ENCODE measurements around the gene VAMP1. TPM values are rescaled to one million over a fixed set of nuclear protein-coding genes. Genes with fewer than 3 reads are reported as not detected.
"Not testable (repeated sequence)": the region's sequence is repeated elsewhere in the genome, so short reads cannot be mapped to it uniquely, and the experiment has no call there.

The VAMP1 gene
- total RNA-seq, 2 donors from 2014 or later = 19.9 to 81.8 TPM

DNA sequence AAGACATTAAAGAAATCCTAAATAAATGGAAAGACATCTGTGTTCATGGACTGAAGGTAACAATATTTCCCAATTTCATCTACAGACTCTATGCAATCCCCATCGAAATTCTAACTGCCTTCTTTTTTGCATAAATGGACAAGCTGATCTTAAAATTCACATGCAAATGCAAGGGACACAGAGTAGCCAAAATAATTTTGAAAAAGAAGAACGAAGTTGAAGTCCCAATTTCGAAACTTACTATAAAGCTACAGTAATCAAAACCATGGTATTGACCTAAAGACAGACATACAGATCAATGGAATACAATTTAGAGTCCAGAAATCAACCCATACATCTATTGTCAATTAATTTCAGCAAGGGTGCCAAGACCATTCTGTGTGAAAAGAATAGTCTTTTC is 42.2 kb downstream of the VAMP1 start:
- H3K4me1 Mint-ChIP-seq = peaks cover 34% of the 10 kb centered on the region
- H3K36me3 Mint-ChIP-seq (ENCODE audit: low read depth) = peaks cover 8% of the 10 kb centered on the region
- peak overlapping the region; percentile 99 for H3K27ac Mint-ChIP-seq
- no peaks in the 10 kb centered on the region for H3K27me3 Mint-ChIP-seq
- ATAC-seq (replicated peaks) = no peak
- H3K4me3 Mint-ChIP-seq = peak overlapping the region; percentile 85
- no peaks in the 10 kb centered on the region for H3K9me3 Mint-ChIP-seq

GRCh38 chr12:6427796-6428195 is 42.7 kb downstream of the VAMP1 start:
- peak overlapping the region; percentile 85 for H3K4me3 Mint-ChIP-seq
- not testable (repeated sequence) for H3K36me3 Mint-ChIP-seq (ENCODE audit: low read depth); H3K9me3 Mint-ChIP-seq; ATAC-seq (replicated peaks); H3K27me3 Mint-ChIP-seq
- H3K4me1 Mint-ChIP-seq = peaks cover 36% of the 10 kb centered on the region
- H3K27ac Mint-ChIP-seq = peak overlapping the region; percentile 99

DNA sequence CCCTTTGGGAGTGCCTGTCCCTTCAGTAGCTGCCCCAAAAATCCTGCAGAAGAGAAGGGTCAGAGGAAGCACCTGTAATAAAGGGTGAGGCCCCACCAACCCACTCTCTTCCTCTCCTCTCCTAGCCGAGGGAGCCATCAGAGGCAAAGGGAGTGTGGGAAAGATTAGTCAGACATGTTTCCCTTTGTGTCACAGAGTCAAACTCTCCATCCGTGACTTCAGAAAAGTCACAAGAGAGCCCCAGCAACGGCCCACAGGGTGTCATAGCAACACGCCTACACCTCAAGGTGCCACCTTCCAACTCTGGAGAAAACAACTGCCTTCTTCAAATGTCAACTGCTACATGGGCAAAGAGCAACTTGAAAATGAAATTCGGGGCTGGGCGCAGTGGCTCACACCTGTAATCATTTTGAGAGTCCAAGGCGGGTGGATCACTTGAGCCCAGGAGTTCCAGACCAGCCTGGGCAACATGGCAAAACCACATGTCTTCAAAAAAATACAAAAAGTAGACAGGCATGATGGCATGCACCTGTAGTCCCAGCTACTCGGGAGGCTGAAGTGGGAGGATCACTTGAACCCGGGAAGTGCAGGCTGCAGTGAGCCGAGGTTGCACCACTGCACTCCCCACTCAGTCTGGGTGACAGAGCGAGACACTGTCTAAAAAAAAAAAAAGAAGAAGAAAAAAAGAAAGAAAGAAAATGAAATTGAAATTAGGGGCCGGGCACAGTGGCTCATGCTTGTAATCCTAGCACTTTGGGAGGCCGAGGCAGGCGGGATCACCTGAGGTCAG is 43.4 kb downstream of the VAMP1 start:
- Mint-ChIP-seq H3K36me3 (ENCODE audit: low read depth) (peaks cover 8% of the 10 kb centered on the region), H3K27ac (peak overlapping the region; percentile 99), H3K4me3 (peak overlapping the region; percentile 85), H3K9me3 (no peaks in the 10 kb centered on the region), H3K27me3 (no peaks in the 10 kb centered on the region), H3K4me1 (peaks cover 36% of the 10 kb centered on the region)
- ATAC-seq (replicated peaks) = peak; percentile 86

GRCh38 chr12:6425590-6426531 is 44.6 kb downstream of the VAMP1 start:
- Mint-ChIP-seq H3K4me3 (peak overlapping the region; percentile 85), H3K4me1 (peaks cover 34% of the 10 kb centered on the region), H3K27me3 (no peaks in the 10 kb centered on the region), H3K9me3 (no peaks in the 10 kb centered on the region), H3K27ac (peak overlapping the region; percentile 99), H3K36me3 (ENCODE audit: low read depth) (peaks cover 8% of the 10 kb centered on the region)
- no peak for ATAC-seq (replicated peaks)

GRCh38 chr12:6424866-6425265 is 45.6 kb downstream of the VAMP1 start:
- ATAC-seq (replicated peaks) = no peak
- no peaks in the 10 kb centered on the region for H3K27me3 Mint-ChIP-seq
- peaks cover 24% of the 10 kb centered on the region for H3K4me1 Mint-ChIP-seq
- no peaks in the 10 kb centered on the region for H3K9me3 Mint-ChIP-seq
- peak overlapping the region; percentile 42 for H3K27ac Mint-ChIP-seq
- no peak overlapping the region for H3K4me3 Mint-ChIP-seq
- peaks cover 8% of the 10 kb centered on the region for H3K36me3 Mint-ChIP-seq (ENCODE audit: low read depth)

GRCh38 chr12:6424008-6424347 is 46.5 kb downstream of the VAMP1 start:
- ATAC-seq (replicated peaks) = no peak

GRCh38 chr12:6423267-6424007 is 47.0 kb downstream of the VAMP1 start:
- peak; percentile 58 for ATAC-seq (replicated peaks)
- H3K36me3 Mint-ChIP-seq (ENCODE audit: low read depth) = peaks cover 8% of the 10 kb centered on the region
- H3K27me3 Mint-ChIP-seq = no peaks in the 10 kb centered on the region
- H3K27ac Mint-ChIP-seq = peak overlapping the region; percentile 73
- peak overlapping the region; percentile 60 for H3K4me3 Mint-ChIP-seq
- H3K9me3 Mint-ChIP-seq = no peaks in the 10 kb centered on the region
- peaks cover 24% of the 10 kb centered on the region for H3K4me1 Mint-ChIP-seq

More at GRCh38 chr12:6424008-6424347, 46.5 kb downstream of the VAMP1 start:
- H3K4me3 Mint-ChIP-seq = peak overlapping the region; percentile 60
- no peaks in the 10 kb centered on the region for H3K27me3 Mint-ChIP-seq
- H3K27ac Mint-ChIP-seq = peak overlapping the region; percentile 73
- peaks cover 8% of the 10 kb centered on the region for H3K36me3 Mint-ChIP-seq (ENCODE audit: low read depth)
- no peaks in the 10 kb centered on the region for H3K9me3 Mint-ChIP-seq
- peaks cover 24% of the 10 kb centered on the region for H3K4me1 Mint-ChIP-seq

DNA sequence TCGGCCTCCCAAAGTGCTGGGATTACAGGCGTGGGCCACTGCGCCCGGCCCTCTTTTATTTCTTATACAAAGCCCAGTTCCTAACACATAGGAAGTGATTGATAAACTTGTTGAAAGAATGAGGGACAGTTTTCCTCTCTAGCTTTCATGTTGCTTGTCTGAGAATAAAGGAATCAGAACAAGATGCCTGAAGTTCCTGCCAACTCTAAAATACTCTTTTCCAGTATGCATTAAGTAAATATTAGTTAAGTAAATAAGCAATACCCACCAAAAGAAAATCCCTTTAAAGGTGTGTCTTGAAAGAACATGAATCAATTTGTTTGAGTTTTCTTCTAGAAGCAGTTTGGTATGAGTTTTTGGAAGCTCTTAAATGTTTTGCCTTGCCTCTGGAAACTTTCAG is 50.1 kb downstream of the VAMP1 start:
- H3K27ac Mint-ChIP-seq = no peak overlapping the region
- no peaks in the 10 kb centered on the region for H3K9me3 Mint-ChIP-seq
- peaks cover 13% of the 10 kb centered on the region for H3K4me1 Mint-ChIP-seq
- no peaks in the 10 kb centered on the region for H3K27me3 Mint-ChIP-seq
- H3K36me3 Mint-ChIP-seq (ENCODE audit: low read depth) = no peaks in the 10 kb centered on the region
- ATAC-seq (replicated peaks) = no peak
- no peak overlapping the region for H3K4me3 Mint-ChIP-seq

- H3K4me3 Mint-ChIP-seq = no peak overlapping the region
- peaks cover 10% of the 10 kb centered on the region for H3K4me1 Mint-ChIP-seq
- H3K27me3 Mint-ChIP-seq = no peaks in the 10 kb centered on the region
- H3K27ac Mint-ChIP-seq = no peak overlapping the region
- H3K9me3 Mint-ChIP-seq = no peaks in the 10 kb centered on the region
- no peaks in the 10 kb centered on the region for H3K36me3 Mint-ChIP-seq (ENCODE audit: low read depth)
- no peak for ATAC-seq (replicated peaks)
These were observed 51.7 kb downstream of the VAMP1 start for GRCh38 chr12:6418796-6419195.

DNA sequence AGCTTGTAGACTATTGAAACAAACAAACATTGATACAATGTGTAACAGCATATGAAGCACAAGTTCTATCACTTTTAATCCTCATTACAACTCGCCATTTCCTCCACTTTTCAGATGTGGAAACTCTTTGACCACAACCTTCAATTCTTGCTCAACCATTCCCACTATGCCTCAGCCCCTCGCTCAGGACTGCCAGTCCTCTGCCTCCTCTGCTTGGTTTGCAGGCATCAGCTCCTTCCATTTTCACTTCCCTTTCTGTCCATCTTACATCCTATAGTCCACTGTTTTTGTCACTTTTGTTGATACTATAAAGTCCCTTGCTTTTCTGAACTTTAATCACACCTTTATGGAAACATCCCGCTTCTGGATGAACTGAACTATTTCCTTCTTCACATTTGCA is 53.9 kb downstream of the VAMP1 start:
- no peak overlapping the region for H3K4me3 Mint-ChIP-seq
- peaks cover 4% of the 10 kb centered on the region for H3K4me1 Mint-ChIP-seq
- no peaks in the 10 kb centered on the region for H3K36me3 Mint-ChIP-seq (ENCODE audit: low read depth)
- no peaks in the 10 kb centered on the region for H3K9me3 Mint-ChIP-seq
- H3K27me3 Mint-ChIP-seq = no peaks in the 10 kb centered on the region
- peak overlapping the region; percentile 5 for H3K27ac Mint-ChIP-seq
- peak; percentile 46 for ATAC-seq (replicated peaks)

Other genes starting within 250 kb of the VAMP1 start
- not detected for gene PLEKHG6, start 160.0 kb downstream of the VAMP1 start, total RNA-seq
- 10 to 100 TPM; 42.1 to 74.1 TPM for gene TNFRSF1A, start 128.6 kb downstream of the VAMP1 start, total RNA-seq
- gene SCNN1A, start 95.1 kb downstream of the VAMP1 start, total RNA-seq = 1 to 10 TPM in 1 of 2 donors, not detected in 1; 1.6 TPM
- gene LTBR, start 86.5 kb downstream of the VAMP1 start, total RNA-seq = under 1 TPM; 0.56 to 0.61 TPM
- gene CD27, start 25.7 kb downstream of the VAMP1 start, total RNA-seq = 10 to 100 TPM; 21.1 to 42.1 TPM
- 10 to 100 TPM; 24.1 to 28.2 TPM for gene TAPBPL, start 18.6 kb downstream of the VAMP1 start, total RNA-seq
- 100 to 1,000 TPM; 262 to 317 TPM for gene MRPL51, start 22.6 kb upstream of the VAMP1 start, total RNA-seq
- 100 to 1,000 TPM; 167 to 176 TPM for gene NCAPD2, start 23.4 kb upstream of the VAMP1 start, total RNA-seq
- gene GAPDH, start 63.8 kb upstream of the VAMP1 start, total RNA-seq = 1,000 to 10,000 TPM; 7,000 to 9,788 TPM
- 10 to 100 TPM in 1 of 2 donors, 1 to 10 TPM in 1; 8.0 to 13.0 TPM for gene IFFO1, start 85.4 kb upstream of the VAMP1 start, total RNA-seq
- gene NOP2, start 97.6 kb upstream of the VAMP1 start, total RNA-seq = 100 to 1,000 TPM in 1 of 2 donors, 10 to 100 TPM in 1; 61.6 to 133 TPM
- 100 to 1,000 TPM; 267 to 285 TPM for gene CHD4, start 136.7 kb upstream of the VAMP1 start, total RNA-seq
- 1 to 10 TPM; 3.1 to 4.5 TPM for gene LPAR5, start 165.3 kb upstream of the VAMP1 start, total RNA-seq
- gene ACRBP, start 176.8 kb upstream of the VAMP1 start, total RNA-seq = 1 to 10 TPM in 1 of 2 donors, under 1 TPM in 1; 0.78 to 2.6 TPM
- 10 to 100 TPM; 13.4 to 25.6 TPM for gene ING4, start 192.4 kb upstream of the VAMP1 start, total RNA-seq
- 10 to 100 TPM; 80.6 to 88.7 TPM for gene ZNF384, start 218.7 kb upstream of the VAMP1 start, total RNA-seq
- gene PIANP, start 230.1 kb upstream of the VAMP1 start, total RNA-seq = 1 to 10 TPM in 1 of 2 donors, under 1 TPM in 1; 0.41 to 1.4 TPM

All from activated T-helper 17 cell treated with anti-CD3 and anti-CD28 coated beads, Interleukin-2, amount 50 U/mL, for 72 hours (primary cell).